Activated CD8-positive, alpha-beta memory T cell treated with anti-CD3 and anti-CD28 coated beads, Interleukin-2, amount 50 U/mL, for 1 hour (primary cell): ENCODE results near the gene PHLDA2.
"Not testable (repeated sequence)": the region's sequence is repeated elsewhere in the genome, so short reads cannot be mapped to it uniquely, and the experiment has no call there.

Experiments
- DNase-seq: peaks from one replicate; pipeline ENCODE4 v3.0.0-alpha.2; 2020; ENCODE audit errors: extremely low read depth

Gene PHLDA2

GRCh38 chr11:2945031-2945756 lies 16.0 kb upstream of the PHLDA2 start:
- no peak for DNase-seq

GRCh38 chr11:2944530-2944929 lies 15.3 kb upstream of the PHLDA2 start:
- no peak for DNase-seq

GRCh38 chr11:2943711-2944118 lies 14.5 kb upstream of the PHLDA2 start:
- no peak for DNase-seq

GRCh38 chr11:2942872-2943710 lies 13.9 kb upstream of the PHLDA2 start:
- DNase-seq, result no peak

GRCh38 chr11:2942447-2942846 lies 13.2 kb upstream of the PHLDA2 start:
- DNase-seq, result no peak

- DNase-seq, result no peak
Observed at GRCh38 chr11:2940921-2941821, 12.0 kb upstream of the PHLDA2 start.

- DNase-seq, result no peak
Observed at GRCh38 chr11:2940147-2940920, 11.1 kb upstream of the PHLDA2 start.

- not testable (repeated sequence) for DNase-seq
Observed at GRCh38 chr11:2938458-2939418, 9.5 kb upstream of the PHLDA2 start.

- DNase-seq, result not testable (repeated sequence)
Observed at GRCh38 chr11:2937641-2938457, 8.6 kb upstream of the PHLDA2 start.

- DNase-seq, result no peak
Observed at GRCh38 chr11:2934611-2935239, 5.5 kb upstream of the PHLDA2 start.

- DNase-seq, result no peak
Observed at GRCh38 chr11:2934021-2934550, 4.9 kb upstream of the PHLDA2 start.

- DNase-seq, result no peak
Observed at GRCh38 chr11:2933375-2934020, 4.3 kb upstream of the PHLDA2 start.

- no peak for DNase-seq
Observed at GRCh38 chr11:2932850-2933251, 3.6 kb upstream of the PHLDA2 start.

- no peak for DNase-seq
Observed at GRCh38 chr11:2931771-2932738, 2.8 kb upstream of the PHLDA2 start.

- no peak for DNase-seq
Observed at GRCh38 chr11:2931420-2931746, 2.2 kb upstream of the PHLDA2 start.

GRCh38 chr11:2930704-2931419 lies 1.6 kb upstream of the PHLDA2 start:
- DNase-seq, result no peak
